Measurements from ENCODE around the gene SZT2. TPM values are rescaled to one million over a fixed set of nuclear protein-coding genes. Genes with fewer than 3 reads are reported as not detected.

Gene SZT2
- total and polyA plus RNA-seq, 12 donors = 8.6 to 44.0 (median 26.0) TPM

- no peak for DNase-seq
- no peak for ATAC-seq
Observed at GRCh38 chr1:43442756-43443155, 53.1 kb downstream of the SZT2 start.

GRCh38 chr1:43443197-43443946 is 53.7 kb downstream of the SZT2 start:
- Histone ChIP-seq H3K9me3 (no peaks in the 10 kb centered on the region), H3K27ac (no peak overlapping the region), H3K4me3 (no peak overlapping the region), H3K27me3 (no peaks in the 10 kb centered on the region), H3K36me3 (peaks cover 0 to 100% (median 79%) of the 10 kb centered on the region in 9 donors), H3K4me1 (peaks cover 0 to 14% (median 0%) of the 10 kb centered on the region in 9 donors)
- ATAC-seq (no peak), DNase-seq (no peak)
- TF ChIP-seq CTCF (IDR thresholded peaks at IDR 0.05) = no peak
- WGBS, 2 donors = 95 to 96% methylated on average over 16 of the region's 16 CpGs
- intact Hi-C loops (cut with DNase I) = no loop called here

More at GRCh38 chr1:43442756-43443155, 53.1 kb downstream of the SZT2 start:
- Histone ChIP-seq H3K27me3 (no peaks in the 10 kb centered on the region), H3K36me3 (peaks cover 0 to 100% (median 73%) of the 10 kb centered on the region in 9 donors), H3K9me3 (no peaks in the 10 kb centered on the region), H3K4me1 (peaks cover 0 to 8% (median 0%) of the 10 kb centered on the region in 9 donors), H3K27ac (no peak overlapping the region), H3K4me3 (no peak overlapping the region)
- no peak for TF ChIP-seq CTCF (IDR thresholded peaks at IDR 0.05)
- intact Hi-C loops (cut with DNase I) = no loop called here
- WGBS, 2 donors = 82 to 86% methylated on average over 12 of the region's 12 CpGs

GRCh38 chr1:43444151-43444828 is 54.6 kb downstream of the SZT2 start:
- Histone ChIP-seq H3K27me3 (no peaks in the 10 kb centered on the region), H3K36me3 (peaks cover 0 to 100% (median 79%) of the 10 kb centered on the region in 9 donors), H3K4me3 (no peak overlapping the region), H3K9me3 (no peaks in the 10 kb centered on the region), H3K27ac (no peak overlapping the region), H3K4me1 (peaks cover 0 to 19% (median 0%) of the 10 kb centered on the region in 9 donors)
- intact Hi-C loops (cut with DNase I) = no loop called here
- no peak for TF ChIP-seq CTCF (IDR thresholded peaks at IDR 0.05)
- WGBS, 2 donors = 88 to 94% methylated on average over 13 of the region's 13 CpGs
- ATAC-seq = no peak
- no peak for DNase-seq

- intact Hi-C loops (cut with DNase I) = no loop called here
- no peaks in the 10 kb centered on the region for H3K27me3 ChIP-seq
- no peak overlapping the region for H3K27ac ChIP-seq
- DNase-seq (no peak), ATAC-seq (peak in 1 of 8 donors; percentile 34)
- no peak overlapping the region for H3K4me3 ChIP-seq
- WGBS, 2 donors = 54 to 68% methylated on average over 1 of the region's 1 CpG
- no peak for TF ChIP-seq CTCF (IDR thresholded peaks at IDR 0.05)
- H3K9me3 ChIP-seq = no peaks in the 10 kb centered on the region
- peaks cover 0 to 100% (median 75%) of the 10 kb centered on the region in 9 donors for H3K36me3 ChIP-seq
- peaks cover 0 to 19% (median 0%) of the 10 kb centered on the region in 9 donors for H3K4me1 ChIP-seq
Observed at GRCh38 chr1:43444836-43445235, 55.1 kb downstream of the SZT2 start.

All from heart right ventricle (tissue), 16 donors.